ENCODE measurements around the gene FKBP2.

The FKBP2 gene

DNA sequence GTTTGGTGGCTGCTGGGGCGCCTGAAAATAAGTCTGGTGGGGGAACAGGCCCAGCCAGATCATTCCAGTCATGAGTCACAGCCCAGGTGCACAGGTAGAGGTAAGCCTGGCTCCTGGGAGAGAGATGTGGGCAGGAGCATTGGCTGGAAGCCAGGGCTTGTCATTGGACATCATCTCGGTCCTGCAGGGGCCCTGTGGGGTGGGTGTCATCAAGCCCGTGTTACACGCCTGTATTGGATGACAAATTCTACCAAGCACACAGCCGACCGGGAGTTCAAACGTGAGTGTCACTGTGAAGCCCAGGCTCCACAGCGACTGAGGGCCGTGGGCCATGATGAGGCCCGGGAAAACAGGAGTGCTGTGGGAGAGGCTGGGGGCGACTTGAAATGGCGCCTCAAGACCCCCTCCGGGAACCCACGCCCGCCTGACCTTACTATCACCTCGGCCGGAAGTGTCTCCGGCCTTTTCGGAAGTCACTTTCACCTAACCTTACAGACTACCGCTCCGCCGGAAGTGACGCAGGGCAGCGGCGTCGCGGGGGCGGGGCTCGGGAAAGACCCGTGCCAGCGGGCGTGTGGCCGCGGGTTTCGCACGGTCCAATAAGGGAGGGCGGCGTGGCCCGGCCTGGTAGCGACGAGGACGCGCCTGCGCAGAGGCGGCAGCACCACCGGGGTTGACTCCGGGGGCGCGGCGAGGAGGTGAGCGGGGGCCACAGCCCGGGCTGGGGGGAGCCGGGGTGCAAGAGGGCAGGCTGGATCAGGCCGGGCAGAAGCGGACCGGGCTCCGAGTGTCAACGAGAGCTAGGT, at the start of gene FKBP2:
FKBP2 (plus strand) TSS at position 661 of the 806 bp plus-strand sequence. CDS start 1,293 bp downstream, outside the sequence.
- Histone ChIP-seq H3K27me3 (no peaks in the 10 kb centered on the region), H4K20me1 (peaks cover 46% of the 10 kb centered on the region), H3K4me2 (peak within 1 kb of the TSS; percentile 98), H3K36me3 (peaks cover 55% of the 10 kb centered on the region), H3K4me3 (peak within 1 kb of the TSS; percentile 97), H3K9me3 (no peaks in the 10 kb centered on the region), H3K4me1 (peaks cover 79% of the 10 kb centered on the region), H3K9ac (peak within 1 kb of the TSS; percentile 97), H3K27ac (peak within 1 kb of the TSS; percentile 94)
- TF ChIP-seq Cebpa-rat (IDR thresholded peaks at IDR 0.05) = no peak

DNA sequence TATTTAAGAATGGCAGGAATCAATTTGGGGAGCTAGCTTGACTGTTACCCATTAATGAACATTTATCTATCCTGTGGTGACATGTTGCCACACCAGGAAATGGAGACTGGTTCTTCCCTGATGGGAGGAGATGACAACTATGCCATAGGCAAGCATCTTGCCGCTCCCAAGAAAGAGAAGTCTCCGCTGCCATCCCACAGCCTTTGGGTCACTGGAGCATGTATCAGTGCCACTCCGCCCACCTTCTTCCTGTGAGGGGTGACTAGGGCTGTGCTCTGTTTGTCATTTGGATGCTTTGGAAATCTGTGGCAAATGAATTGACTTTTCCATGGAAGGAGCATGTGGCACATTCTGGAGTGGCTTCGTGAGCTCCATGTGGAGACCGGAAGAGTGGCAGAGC, 48.5 kb upstream of the FKBP2 start:
- Histone ChIP-seq H3K27me3 (no peaks in the 10 kb centered on the region), H3K9ac (no peak overlapping the region; the same call in 1 of the 2 replicates), H3K27ac (no peak overlapping the region), H3K4me3 (no peak overlapping the region), H3K4me2 (no peak overlapping the region), H4K20me1 (no peaks in the 10 kb centered on the region; the same call in none of the 2 replicates), H3K9me3 (no peaks in the 10 kb centered on the region), H3K4me1 (0 out of 2 replicates have a peak, but pooled peaks cover 17% of the 10 kb centered on the region), H3K36me3 (no peaks in the 10 kb centered on the region; the same call in none of the 2 replicates)
- TF ChIP-seq Cebpa-rat (IDR thresholded peaks at IDR 0.05) = no peak

DNA sequence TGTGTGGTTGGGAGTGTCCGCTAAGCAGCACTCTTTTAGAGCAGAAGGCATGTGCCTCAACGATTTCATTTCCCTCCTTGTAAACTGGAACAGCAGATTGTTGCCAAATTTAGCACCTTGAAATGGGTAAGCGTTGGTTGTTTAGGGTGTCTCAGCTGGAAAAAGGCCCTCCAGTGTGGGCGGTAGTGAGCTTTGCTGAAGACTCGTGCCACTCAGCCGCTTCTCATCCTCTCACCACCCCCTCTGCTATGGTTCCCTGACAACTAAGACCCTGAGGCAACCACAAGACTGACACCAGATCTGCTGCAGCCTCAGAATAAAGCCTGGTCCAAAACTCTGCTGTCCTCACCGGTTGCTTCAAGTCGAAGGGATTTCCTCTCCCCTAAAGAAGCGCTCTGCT, 44.3 kb upstream of the FKBP2 start:
- H3K27me3 ChIP-seq = no peaks in the 10 kb centered on the region
- H3K27ac ChIP-seq = no peak overlapping the region
- H3K9ac ChIP-seq = peak overlapping the region; percentile 2; the same call in 1 of the 2 replicates
- no peak overlapping the region for H3K4me2 ChIP-seq
- no peaks in the 10 kb centered on the region; the same call in none of the 2 replicates for H3K36me3 ChIP-seq
- H4K20me1 ChIP-seq = peaks cover 20% of the 10 kb centered on the region
- TF ChIP-seq Cebpa-rat (IDR thresholded peaks at IDR 0.05) = no peak
- 0 out of 2 replicates have a peak, but pooled peaks cover 16% of the 10 kb centered on the region for H3K4me1 ChIP-seq
- no peaks in the 10 kb centered on the region for H3K9me3 ChIP-seq
- no peak overlapping the region for H3K4me3 ChIP-seq

DNA sequence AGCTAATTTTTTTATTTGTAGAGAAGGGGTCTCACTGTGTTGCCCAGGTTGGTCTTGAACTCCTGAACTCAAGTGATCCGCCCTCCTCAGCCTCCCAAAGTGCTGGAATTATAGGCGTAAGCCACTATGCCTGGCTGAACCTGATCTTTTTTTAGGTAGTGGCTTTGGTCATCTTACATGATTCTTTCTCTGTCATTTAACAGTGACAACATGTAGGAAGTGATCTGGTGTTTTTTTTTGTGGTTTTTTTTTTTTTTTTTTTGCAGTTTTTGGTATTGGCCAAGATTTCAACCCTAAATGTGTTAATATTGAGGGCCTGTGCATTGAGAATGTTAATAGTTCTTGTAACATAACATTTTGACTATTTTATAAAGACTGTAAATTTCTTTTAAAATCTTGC, 42.4 kb upstream of the FKBP2 start:
- Histone ChIP-seq H3K9ac (no peak overlapping the region), H3K36me3 (no peaks in the 10 kb centered on the region; the same call in none of the 2 replicates), H3K27ac (no peak overlapping the region), H4K20me1 (peaks cover 39% of the 10 kb centered on the region), H3K27me3 (no peaks in the 10 kb centered on the region), H3K4me2 (no peak overlapping the region), H3K4me1 (peaks cover 6% of the 10 kb centered on the region; the same call in 1 of the 2 replicates), H3K9me3 (no peaks in the 10 kb centered on the region), H3K4me3 (no peak overlapping the region)
- no peak for TF ChIP-seq Cebpa-rat (IDR thresholded peaks at IDR 0.05)

DNA sequence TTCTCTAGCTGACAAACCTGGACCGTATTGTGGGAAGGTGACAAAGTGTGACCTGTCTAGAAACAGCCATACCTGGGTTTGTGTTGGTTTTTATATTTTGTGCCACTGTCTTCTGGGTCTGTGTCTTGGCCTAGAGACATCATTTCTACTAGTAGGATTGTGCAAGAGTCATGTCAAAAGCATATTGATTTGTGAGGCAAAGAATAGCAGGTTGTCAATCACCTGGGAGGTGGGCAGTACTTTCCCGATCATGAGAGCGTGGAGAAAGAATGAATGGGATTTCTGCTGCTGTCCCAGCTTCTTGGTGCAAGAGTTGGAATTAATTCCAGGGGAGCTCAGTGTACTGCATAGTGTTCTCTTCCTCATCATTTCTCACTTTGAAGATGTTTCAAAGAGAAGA, 39.4 kb upstream of the FKBP2 start:
- Histone ChIP-seq H3K4me3 (no peak overlapping the region), H3K9ac (no peak overlapping the region), H4K20me1 (peaks cover 48% of the 10 kb centered on the region), H3K4me1 (peaks cover 29% of the 10 kb centered on the region), H3K9me3 (no peaks in the 10 kb centered on the region), H3K27me3 (no peaks in the 10 kb centered on the region), H3K36me3 (peaks cover 5% of the 10 kb centered on the region), H3K27ac (no peak overlapping the region), H3K4me2 (no peak overlapping the region)
- TF ChIP-seq Cebpa-rat (IDR thresholded peaks at IDR 0.05) = no peak

DNA sequence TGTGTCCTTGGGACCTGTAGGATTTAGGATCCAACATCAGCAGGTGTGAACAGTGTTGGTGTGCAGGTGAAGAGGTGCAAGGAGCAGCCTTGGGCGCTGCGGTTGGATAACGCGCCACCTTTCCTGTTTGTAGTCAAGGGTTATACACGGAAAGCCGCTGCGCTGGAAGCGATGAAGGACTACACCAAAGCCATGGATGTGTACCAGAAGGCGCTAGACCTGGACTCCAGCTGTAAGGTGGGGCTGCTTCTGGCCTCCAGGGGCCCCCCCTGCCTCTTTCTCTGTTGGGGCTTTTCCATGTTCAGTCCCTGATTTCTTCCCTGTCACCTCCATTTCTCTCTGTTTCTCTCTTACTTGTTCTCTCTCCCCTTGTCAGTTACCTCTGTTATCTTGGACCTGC, 37.9 kb upstream of the FKBP2 start:
- Histone ChIP-seq H3K36me3 (peaks cover 5% of the 10 kb centered on the region), H3K9ac (peak overlapping the region; percentile 40; the same call in 1 of the 2 replicates), H3K4me1 (peaks cover 31% of the 10 kb centered on the region), H3K9me3 (no peaks in the 10 kb centered on the region), H3K4me3 (no peak overlapping the region), H3K27ac (no peak overlapping the region), H3K4me2 (no peak overlapping the region), H4K20me1 (peaks cover 51% of the 10 kb centered on the region), H3K27me3 (no peaks in the 10 kb centered on the region)
- no peak for TF ChIP-seq Cebpa-rat (IDR thresholded peaks at IDR 0.05)

DNA sequence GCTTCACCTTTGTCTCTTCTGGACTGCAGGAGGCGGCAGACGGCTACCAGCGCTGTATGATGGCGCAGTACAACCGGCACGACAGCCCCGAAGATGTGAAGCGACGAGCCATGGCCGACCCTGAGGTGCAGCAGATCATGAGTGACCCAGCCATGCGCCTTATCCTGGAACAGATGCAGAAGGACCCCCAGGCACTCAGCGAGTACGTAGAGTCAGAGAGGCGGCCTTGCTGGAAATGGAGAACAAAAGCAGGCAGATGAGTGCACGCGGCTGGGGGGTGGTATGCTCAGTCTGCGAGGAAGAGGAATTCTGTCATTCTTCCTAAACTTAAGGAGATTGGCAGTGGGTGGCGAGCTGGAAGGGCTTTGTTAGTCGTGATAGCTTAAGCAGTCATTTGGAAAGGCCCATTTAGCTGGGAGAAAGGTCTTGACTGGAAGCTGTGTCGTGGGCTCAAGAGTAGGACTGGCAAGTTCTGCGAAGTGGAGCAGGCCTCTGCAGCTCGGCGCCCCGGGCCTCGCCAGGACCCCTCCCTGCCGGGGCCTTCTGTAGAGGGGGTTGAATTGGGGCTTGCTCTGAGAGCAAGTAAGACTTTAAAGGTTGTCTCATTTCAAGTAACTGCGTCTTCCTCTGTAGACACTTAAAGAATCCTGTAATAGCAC, 37.3 kb upstream of the FKBP2 start:
- H3K27ac ChIP-seq = no peak overlapping the region

DNA sequence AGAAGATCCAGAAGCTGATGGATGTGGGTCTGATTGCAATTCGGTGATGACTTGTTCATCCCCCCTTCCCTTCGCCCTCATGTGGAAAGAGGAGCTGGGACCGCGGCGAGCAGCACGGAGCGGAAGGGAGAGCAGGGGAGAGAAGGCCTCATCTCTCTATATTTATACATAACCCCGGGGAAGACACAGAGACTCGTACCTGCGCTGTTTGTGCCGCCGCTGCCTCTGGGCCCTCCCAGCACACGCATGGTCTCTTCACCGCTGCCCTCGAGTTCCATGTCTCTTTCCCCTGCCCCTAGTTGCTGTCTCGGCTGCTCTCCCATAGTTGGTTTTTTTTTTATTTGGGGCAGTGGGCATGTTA, 36.8 kb upstream of the FKBP2 start:
- Histone ChIP-seq H3K27me3 (no peaks in the 10 kb centered on the region), H4K20me1 (peaks cover 61% of the 10 kb centered on the region), H3K36me3 (peaks cover 14% of the 10 kb centered on the region), H3K4me2 (peak overlapping the region; percentile 97), H3K9me3 (no peaks in the 10 kb centered on the region), H3K9ac (no peak overlapping the region), H3K4me3 (no peak overlapping the region), H3K27ac (no peak overlapping the region), H3K4me1 (peaks cover 41% of the 10 kb centered on the region)
- no peak for TF ChIP-seq Cebpa-rat (IDR thresholded peaks at IDR 0.05)

More for the DNA sequence above, 37.3 kb upstream of the FKBP2 start:
- no peak for TF ChIP-seq Cebpa-rat (IDR thresholded peaks at IDR 0.05)
- Histone ChIP-seq H3K4me1 (peaks cover 36% of the 10 kb centered on the region), H4K20me1 (peaks cover 56% of the 10 kb centered on the region), H3K9ac (no peak overlapping the region), H3K36me3 (peaks cover 9% of the 10 kb centered on the region), H3K9me3 (no peaks in the 10 kb centered on the region), H3K27me3 (no peaks in the 10 kb centered on the region), H3K4me2 (no peak overlapping the region), H3K4me3 (no peak overlapping the region)

DNA sequence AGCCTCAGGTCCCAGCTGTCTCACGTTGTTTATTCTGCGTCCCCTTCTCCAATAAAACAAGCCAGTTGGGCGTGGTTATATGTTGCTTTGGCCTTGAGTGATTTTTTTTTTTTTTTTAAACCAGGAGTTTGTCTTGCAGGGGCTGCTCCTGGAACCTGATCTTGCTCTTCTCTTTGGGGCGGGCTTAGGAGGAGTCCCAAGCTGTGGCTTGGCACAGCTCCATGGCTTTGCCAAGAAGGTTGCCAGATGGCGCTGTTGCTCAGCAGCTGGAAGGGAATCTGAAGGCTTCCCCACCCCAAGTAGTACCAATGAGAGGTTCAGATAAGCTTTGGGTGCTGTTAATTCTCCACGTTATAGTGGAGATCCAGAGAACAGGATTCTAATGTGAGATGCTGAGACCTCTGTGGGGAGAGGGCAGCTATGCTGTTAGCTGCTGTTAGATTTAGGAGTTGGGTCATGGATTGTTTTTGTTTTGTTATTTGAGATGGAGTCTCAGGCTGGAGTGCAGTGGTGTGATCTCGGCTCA, 36.4 kb upstream of the FKBP2 start:
- H3K27ac ChIP-seq = peak overlapping the region; percentile 99
- H3K9ac ChIP-seq = peak overlapping the region; percentile 98
- no peaks in the 10 kb centered on the region for H3K9me3 ChIP-seq

More for the DNA sequence above, 36.4 kb upstream of the FKBP2 start:
- Histone ChIP-seq H3K27me3 (no peaks in the 10 kb centered on the region), H3K4me1 (peaks cover 46% of the 10 kb centered on the region), H3K4me2 (peak overlapping the region; percentile 97), H3K36me3 (peaks cover 19% of the 10 kb centered on the region), H4K20me1 (peaks cover 66% of the 10 kb centered on the region), H3K4me3 (peak overlapping the region; percentile 94)
- TF ChIP-seq Cebpa-rat (IDR thresholded peaks at IDR 0.05) = no peak

Data from BLaER1 (cell line).